HCT116 (cell line): ENCODE measurements around the gene CCDC91. TPM values are rescaled to one million over a fixed set of nuclear protein-coding genes. Genes with fewer than 3 reads are reported as not detected.

Source experiments
- ATAC-seq: fragments of 200-7000 bp; cut with Tn5 transposase; 2 replicates; pipeline ENCODE4 v1.9.1; 2020; ENCODE audit warnings: mild to moderate bottlenecking, moderate library complexity
- BruUV-seq: library from RNA; stranded (reverse); fragments of 400-500 nt; replicated peaks from 2 replicates; lab custom pipeline; 2021; lab: Mats Ljungman, UMichigan
- CTCF ChIA-PET: fragments of 300-600 bp; sonication (Branson Sonifier 250); formaldehyde crosslinking; loops from one replicate; lab custom pipeline; 2021; ENCODE audit warnings: antibody characterized with exemption; lab: Charles Lee
- POLR2A ChIA-PET: fragments of 300-600, 350-600 bp; sonication (Branson Sonifier 250); formaldehyde crosslinking; loops from one replicate; lab custom pipeline; 2021; ENCODE audit warnings: antibody characterized with exemption; lab: Charles Lee
- RAD21 ChIA-PET, 2 experiments: fragments of 300-600 bp; sonication (Branson Sonifier 250); formaldehyde crosslinking; loops; one replicate each; lab custom pipeline; 2023; ENCODE audit warnings: low total read pairs in 2 of 2; ENCODE audit not compliant: uncharacterized antibody in 2 of 2, unreplicated experiment in 2 of 2, low non-redundant PET in 1 of 2; lab: Charles Lee
- DNase-seq: peaks from one replicate; pipeline ENCODE4 v3.0.0-alpha.2; 2010; ENCODE audit warnings: low read depth, low spot score
- H2AFZ ChIP-seq: fragments of 200-600 bp; shearing (Covaris generic), sonication (generic); 2 replicates; pipeline ENCODE4 v1.6.1; 2017; ENCODE audit warnings: low read depth, mixed run types, mixed read lengths, antibody characterized with exemption, low read length; ENCODE audit not compliant: poor library complexity, severe bottlenecking
- H3K27ac ChIP-seq: 2 replicates; pipeline ENCODE4 v1.5.1; 2012; ENCODE audit warnings: low read depth, low read length
- H3K27me3 ChIP-seq: fragments of 200-600 bp; sonication (generic); 2 replicates; pipeline ENCODE4 v1.6.1; 2016; ENCODE audit warnings: mixed run types, low read length, mixed read lengths; ENCODE audit not compliant: insufficient read depth
- H3K36me3 ChIP-seq, 2 experiments: fragments of 200-500 bp in 1 of 2; fragments of 200-600 bp in 1 of 2; sonication (Bioruptor generic) in 1 of 2; sonication (generic) in 1 of 2; 2 replicates each; pipeline versions ENCODE4 v1.5.1 to v1.6.1; 2014 to 2016; ENCODE audit warnings: low read length in 2 of 2, inconsistent platforms in 1 of 2, mixed read lengths in 1 of 2, mixed run types in 1 of 2; ENCODE audit not compliant: insufficient read depth in 2 of 2, control insufficient read depth in 1 of 2
- H3K4me1 ChIP-seq, 2 experiments: fragments of 200-600 bp in 1 of 2; sonication (generic) in 1 of 2; 2 replicates each; pipeline versions ENCODE4 v1.5.1 to v1.6.1; 2012 to 2017; ENCODE audit warnings: low read length in 2 of 2, inconsistent platforms in 1 of 2, mild to moderate bottlenecking in 1 of 2, mixed read lengths in 1 of 2, mixed run types in 1 of 2, moderate library complexity in 1 of 2; ENCODE audit not compliant: insufficient read depth in 2 of 2, control insufficient read depth in 1 of 2
- H3K4me2 ChIP-seq: fragments of 200-600 bp; sonication (generic); 2 replicates; pipeline ENCODE4 v1.6.1; 2017; ENCODE audit warnings: mixed run types, low read length, mixed read lengths
- H3K4me3 ChIP-seq, 2 experiments: fragments of 200-600 bp in 1 of 2; sonication (generic) in 1 of 2; replicated peaks in 1 of 2; 2 replicates each; pipeline ENCODE4 v1.5.1; 2011 to 2016; ENCODE audit warnings: low read length in 2 of 2, control low read depth in 1 of 2, low read depth in 1 of 2, mild to moderate bottlenecking in 1 of 2, mixed read lengths in 1 of 2, mixed run types in 1 of 2
- H3K79me2 ChIP-seq: fragments of 200-600 bp; sonication (generic); 2 replicates; pipeline ENCODE4 v1.6.1; 2017; ENCODE audit warnings: mild to moderate bottlenecking, mixed run types, low read length, moderate library complexity, mixed read lengths; ENCODE audit not compliant: insufficient read depth
- H3K9ac ChIP-seq: fragments of 200-600 bp; sonication (generic); 2 replicates; pipeline ENCODE4 v1.6.1; 2016; ENCODE audit warnings: low read length, mixed read lengths
- H3K9me2 ChIP-seq: fragments of 200-600 bp; sonication (generic), shearing (Covaris generic); 2 replicates; pipeline ENCODE4 v1.6.1; 2017; ENCODE audit warnings: mixed run types, mild to moderate bottlenecking, moderate library complexity; ENCODE audit not compliant: insufficient read depth
- H3K9me3 ChIP-seq, 2 experiments: fragments of 200-500 bp in 1 of 2; fragments of 200-600 bp in 1 of 2; sonication (Bioruptor generic) in 1 of 2; sonication (generic) in 1 of 2; 2 replicates each; pipeline ENCODE4 v1.6.1; 2014 to 2017; ENCODE audit warnings: low read length in 2 of 2, mixed read lengths in 2 of 2, inconsistent platforms in 1 of 2, low read depth in 1 of 2, mild to moderate bottlenecking in 1 of 2, mixed run types in 1 of 2, moderate library complexity in 1 of 2; ENCODE audit not compliant: control insufficient read depth in 1 of 2, insufficient read depth in 1 of 2
- H4K20me1 ChIP-seq: fragments of 200-600 bp; sonication (generic), shearing (Covaris generic); 2 replicates; pipeline ENCODE4 v1.6.1; 2017; ENCODE audit warnings: mixed run types, mild to moderate bottlenecking, moderate library complexity; ENCODE audit not compliant: insufficient read depth
- CBX3 ChIP-seq: IDR thresholded peaks from 2 replicates; pipeline ENCODE4 v1.6.1; 2012; ENCODE audit warnings: low read depth
- CTCF ChIP-seq, 3 experiments: fragments of 200-600 bp in 1 of 3; sonication (generic) in 1 of 3; IDR thresholded peaks in 2 of 3; conservative IDR thresholded peaks in 1 of 3; 2 replicates each; pipeline ENCODE4 v1.5.1; 2012 to 2017; ENCODE audit warnings: low read depth in 2 of 3, low read length in 2 of 3, antibody characterized with exemption in 1 of 3, borderline replicate concordance in 1 of 3, control low read depth in 1 of 3, mild to moderate bottlenecking in 1 of 3, mixed read lengths in 1 of 3, mixed run types in 1 of 3, moderate library complexity in 1 of 3; ENCODE audit not compliant: insufficient read depth in 1 of 3
- FOSL1 ChIP-seq: IDR thresholded peaks from 2 replicates; pipeline ENCODE4 v1.6.1; 2012; ENCODE audit warnings: low read depth
- JUND ChIP-seq: IDR thresholded peaks from 2 replicates; pipeline ENCODE4 v1.6.1; 2012
- MAX ChIP-seq: IDR thresholded peaks from 2 replicates; pipeline ENCODE4 v1.6.1; 2012
- POLR2A ChIP-seq: IDR thresholded peaks from 2 replicates; pipeline ENCODE4 v1.7.0; 2011; ENCODE audit warnings: borderline replicate concordance; ENCODE audit not compliant: insufficient read depth, insufficient read length; ENCODE audit errors: extremely low read depth
- POLR2AphosphoS5 ChIP-seq: IDR thresholded peaks from 2 replicates; pipeline ENCODE4 v1.6.1; 2011; ENCODE audit warnings: mild to moderate bottlenecking, low read depth, low read length, moderate library complexity
- SP1 ChIP-seq: IDR thresholded peaks from 2 replicates; pipeline ENCODE4 v1.6.1; 2012; ENCODE audit warnings: low read depth
- SRF ChIP-seq: IDR thresholded peaks from 2 replicates; pipeline ENCODE4 v1.6.1; 2012; ENCODE audit warnings: low read depth
- TCF7L2 ChIP-seq: IDR thresholded peaks from 2 replicates; pipeline ENCODE4 v1.7.0; 2011; ENCODE audit warnings: borderline replicate concordance, inconsistent platforms; ENCODE audit not compliant: insufficient read depth, insufficient read length; ENCODE audit errors: extremely low read depth
- YY1 ChIP-seq: IDR thresholded peaks from 2 replicates; pipeline ENCODE4 v1.6.1; 2011; ENCODE audit warnings: low read length, low read depth, moderate library complexity, mild to moderate bottlenecking; ENCODE audit not compliant: insufficient replicate concordance; ENCODE audit errors: extremely low read depth
- ZBTB33 ChIP-seq: IDR thresholded peaks from 2 replicates; pipeline ENCODE4 v1.6.1; 2011; ENCODE audit warnings: mild to moderate bottlenecking, low read length, moderate library complexity; ENCODE audit not compliant: insufficient replicate concordance; ENCODE audit errors: extremely low read depth
- ZFX ChIP-seq: fragments of 450-650 bp; IDR thresholded peaks from 2 replicates; pipeline ENCODE4 v1.6.1; 2017
- ZNF274 ChIP-seq: fragments of 200-500 bp; sonication (Bioruptor generic); IDR thresholded peaks from 2 replicates; pipeline ENCODE4 v1.6.1; 2014; ENCODE audit warnings: mild to moderate bottlenecking, low read depth, low read length, inconsistent platforms
- intact Hi-C: fragments of 100-400 bp; cut with micrococcal nuclease; formaldehyde crosslinking; loops from 2 replicates; pipeline ENCODE4 v1.10.0; 2022
- total RNA-seq: library from RNA; stranded (reverse); gene quantifications from one replicate; pipeline ENCODE4 v1.2.1, GENCODE V29; 2021; ENCODE audit not compliant: unreplicated experiment

CCDC91 gene
- total RNA-seq, 1 experiment from 2014 or later: 18.1 TPM

DNA sequence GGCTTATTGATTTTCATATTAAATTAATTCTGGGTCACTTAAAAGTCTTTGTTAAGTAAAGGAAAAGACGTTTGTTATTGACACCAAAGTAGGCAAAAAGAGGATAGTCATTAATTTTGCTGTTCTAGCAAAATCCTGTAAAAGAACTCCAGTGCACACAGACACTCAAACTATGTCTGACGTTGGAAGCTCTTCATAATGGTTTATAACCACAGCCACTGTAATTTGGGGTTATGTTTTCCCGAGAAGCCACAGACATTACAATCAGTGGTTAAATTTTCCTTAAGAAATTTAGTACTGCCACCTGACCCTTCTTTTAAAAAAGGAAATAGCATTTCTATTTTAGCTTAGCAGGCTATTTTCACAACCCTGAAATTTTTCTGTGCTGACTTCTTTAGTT lies 267.5 kb downstream of the CCDC91 start:
- intact Hi-C loops: no loop called here
- no peak for ATAC-seq
- ChIA-PET CTCF (no interaction called here), RAD21 (no interaction called here), POLR2A (no interaction called here)
- no peaks in the 10 kb centered on the region for H3K9me3 ChIP-seq
- no peaks in the 10 kb centered on the region for H3K9me2 ChIP-seq
- no peaks in the 10 kb centered on the region for H4K20me1 ChIP-seq
- no peak for DNase-seq
- H3K27me3 ChIP-seq: no peaks in the 10 kb centered on the region
- no peaks in the 10 kb centered on the region for H3K79me2 ChIP-seq
- no peaks in the 10 kb centered on the region for H3K4me1 ChIP-seq
- H3K27ac ChIP-seq: no peak overlapping the region
- H2AFZ ChIP-seq: no peak overlapping the region
- no peaks in the 10 kb centered on the region for H3K36me3 ChIP-seq
- H3K9ac ChIP-seq: no peak overlapping the region
- TF ChIP-seq YY1: no peak
- TF ChIP-seq ZNF274: no peak
- no peak for TF ChIP-seq JUND
- no peak for TF ChIP-seq CTCF (IDR thresholded peaks at IDR 0.05 in 2 of 3, conservative IDR thresholded peaks at IDR 0.05 in 1 of 3; ENCODE audit: borderline replicate concordance in 1 of 3, insufficient read depth in 1 of 3, low read depth in 2 of 3, low read length in 2 of 3)
- no TSS peak for BruUV-seq
- H3K4me2 ChIP-seq: no peak overlapping the region
- no peak overlapping the region for H3K4me3 ChIP-seq

DNA sequence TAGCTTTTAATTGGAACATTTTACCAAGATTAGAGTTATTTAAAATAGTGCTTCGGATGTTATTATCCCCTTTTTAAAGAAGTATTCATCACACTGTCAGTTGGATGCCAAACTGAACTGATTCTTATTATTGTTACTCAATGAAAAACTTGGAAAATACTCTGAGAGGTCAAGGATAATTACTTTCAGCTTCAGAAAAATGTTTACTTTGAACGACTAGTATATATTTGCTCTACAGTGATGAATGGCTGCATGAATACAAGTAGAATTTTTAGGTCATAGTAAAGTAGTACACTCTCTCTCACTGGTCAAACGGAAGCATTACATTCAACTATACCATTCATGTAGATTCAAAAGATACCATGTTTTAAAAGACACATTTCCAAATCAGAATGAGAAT lies 269.2 kb downstream of the CCDC91 start:
- H4K20me1 ChIP-seq: no peaks in the 10 kb centered on the region
- BruUV-seq: no TSS peak
- intact Hi-C loops: no loop called here

More for the DNA sequence above, 269.2 kb downstream of the CCDC91 start:
- no peaks in the 10 kb centered on the region for H3K27me3 ChIP-seq
- no peak overlapping the region for H2AFZ ChIP-seq
- no peaks in the 10 kb centered on the region for H3K9me3 ChIP-seq
- no peak overlapping the region for H3K9ac ChIP-seq
- no peaks in the 10 kb centered on the region for H3K4me1 ChIP-seq
- H3K9me2 ChIP-seq: no peaks in the 10 kb centered on the region
- H3K4me3 ChIP-seq: no peak overlapping the region
- H3K27ac ChIP-seq: no peak overlapping the region
- H3K79me2 ChIP-seq: no peaks in the 10 kb centered on the region
- POLR2A ChIA-PET: no interaction called here
- RAD21 ChIA-PET: no interaction called here
- no peak for TF ChIP-seq ZNF274
- no peak for TF ChIP-seq ZBTB33
- no peak for TF ChIP-seq TCF7L2
- no peak for TF ChIP-seq CBX3
- TF ChIP-seq POLR2A: no peak
- no peak for TF ChIP-seq POLR2AphosphoS5
- TF ChIP-seq FOSL1: no peak
- no peak for TF ChIP-seq CTCF (IDR thresholded peaks at IDR 0.05 in 2 of 3, conservative IDR thresholded peaks at IDR 0.05 in 1 of 3; ENCODE audit: borderline replicate concordance in 1 of 3, insufficient read depth in 1 of 3, low read depth in 2 of 3, low read length in 2 of 3)
- no peak for TF ChIP-seq SRF
- TF ChIP-seq MAX: no peak
- no peak for TF ChIP-seq ZFX
- no peak for TF ChIP-seq SP1
- CTCF ChIA-PET: no interaction called here
- no peak for DNase-seq
- H3K36me3 ChIP-seq: no peaks in the 10 kb centered on the region
- no peak for ATAC-seq
- no peak overlapping the region for H3K4me2 ChIP-seq
